T-helper 2 cell (primary cell): Measurements from ENCODE around the gene CACNA1A.

Experiments used
- DNase-seq, 5 experiments: peaks; one replicate each; pipeline versions ENCODE4 v3.0.0 to v3.0.0-alpha.2; 2012 to 2022

The CACNA1A gene

GRCh38 chr19:13302526-13303270 lies 203.6 kb downstream of the CACNA1A start:
- no peak for DNase-seq

- DNase-seq = no peak
Observed at GRCh38 chr19:13301627-13302334, 204.5 kb downstream of the CACNA1A start.

GRCh38 chr19:13300421-13301030 lies 205.8 kb downstream of the CACNA1A start:
- DNase-seq = no peak

- no peak for DNase-seq
Observed at GRCh38 chr19:13299838-13300237, 206.4 kb downstream of the CACNA1A start.

GRCh38 chr19:13298565-13299481 lies 207.5 kb downstream of the CACNA1A start:
- no peak for DNase-seq

- DNase-seq = no peak
Observed at GRCh38 chr19:13297023-13297422, 209.3 kb downstream of the CACNA1A start.

GRCh38 chr19:13294812-13295567 lies 211.3 kb downstream of the CACNA1A start:
- no peak for DNase-seq

GRCh38 chr19:13291913-13292312 lies 214.4 kb downstream of the CACNA1A start:
- DNase-seq = no peak

GRCh38 chr19:13290741-13291140 lies 215.5 kb downstream of the CACNA1A start:
- no peak for DNase-seq

- DNase-seq = no peak
Observed at GRCh38 chr19:13289295-13289694, 217.0 kb downstream of the CACNA1A start.

- no peak for DNase-seq
Observed at GRCh38 chr19:13286195-13286985, 219.9 kb downstream of the CACNA1A start.

- no peak for DNase-seq
Observed at GRCh38 chr19:13284929-13285928, 221.1 kb downstream of the CACNA1A start.

- DNase-seq = no peak
Observed at GRCh38 chr19:13283871-13284270, 222.4 kb downstream of the CACNA1A start.

- DNase-seq = no peak
Observed at GRCh38 chr19:13282486-13283065, 223.7 kb downstream of the CACNA1A start.

- no peak for DNase-seq
Observed at GRCh38 chr19:13281567-13282291, 224.6 kb downstream of the CACNA1A start.

- DNase-seq = peak in 4 of 5 experiments; percentile 25 to 86 (median 50)
Observed at GRCh38 chr19:13277104-13277809, 229.0 kb downstream of the CACNA1A start.

- DNase-seq = peak in 1 of 5 experiments; percentile 58
Observed at GRCh38 chr19:13275016-13275722, 231.1 kb downstream of the CACNA1A start.
